Stromal cell of bone marrow (primary cell): ENCODE measurements around the gene ABT1.

Source experiments
- DNase-seq: peaks from one replicate; pipeline ENCODE4 v3.0.0-alpha.2; 2012; ENCODE audit warnings: low read depth

Gene ABT1

GRCh38 chr6:26575494-26575939, 21.2 kb upstream of the ABT1 start:
- DNase-seq, result no peak

DNA sequence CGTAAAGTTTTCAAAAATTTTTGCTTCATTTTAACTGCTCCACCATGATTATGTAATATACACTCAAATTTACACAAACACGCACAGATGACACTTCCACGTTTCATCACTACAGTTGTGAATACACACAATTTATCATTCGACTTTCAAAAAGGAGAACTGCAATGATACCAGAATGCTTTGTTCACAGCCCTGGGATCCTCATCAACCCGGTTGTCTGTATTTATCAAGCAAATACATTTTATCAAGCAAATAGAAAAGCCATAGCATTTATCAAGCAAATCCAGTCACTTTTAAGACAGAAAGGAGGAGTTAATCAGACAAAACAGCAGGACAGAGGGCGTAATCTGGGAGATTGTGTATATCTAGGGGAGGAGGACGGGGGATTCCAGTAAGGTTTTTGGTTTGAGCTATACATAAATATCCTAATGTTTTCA, 20.3 kb upstream of the ABT1 start:
- no peak for DNase-seq

GRCh38 chr6:26576929-26577719, 19.6 kb upstream of the ABT1 start:
- no peak for DNase-seq

GRCh38 chr6:26577720-26578072, 19.1 kb upstream of the ABT1 start:
- DNase-seq, result no peak

DNA sequence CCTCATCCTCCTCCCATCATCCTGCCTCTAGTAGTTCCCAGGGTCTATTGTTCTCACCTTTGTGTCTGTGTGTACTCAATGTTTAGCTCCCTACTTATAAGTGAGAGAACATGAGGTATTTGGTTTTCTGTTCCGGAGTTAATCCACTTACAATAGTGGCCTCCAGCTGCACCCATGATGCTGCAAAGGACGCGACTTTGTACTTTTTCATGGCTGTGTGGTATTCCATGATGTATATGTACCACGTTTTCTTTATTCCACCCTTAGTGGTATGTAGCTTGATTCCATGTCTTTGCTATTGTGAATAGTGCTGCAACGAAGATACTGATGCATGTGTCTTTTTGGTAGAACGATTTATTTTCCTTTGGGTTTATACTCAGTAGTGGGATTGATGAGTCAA, 18.5 kb upstream of the ABT1 start:
- DNase-seq, result no peak

DNA sequence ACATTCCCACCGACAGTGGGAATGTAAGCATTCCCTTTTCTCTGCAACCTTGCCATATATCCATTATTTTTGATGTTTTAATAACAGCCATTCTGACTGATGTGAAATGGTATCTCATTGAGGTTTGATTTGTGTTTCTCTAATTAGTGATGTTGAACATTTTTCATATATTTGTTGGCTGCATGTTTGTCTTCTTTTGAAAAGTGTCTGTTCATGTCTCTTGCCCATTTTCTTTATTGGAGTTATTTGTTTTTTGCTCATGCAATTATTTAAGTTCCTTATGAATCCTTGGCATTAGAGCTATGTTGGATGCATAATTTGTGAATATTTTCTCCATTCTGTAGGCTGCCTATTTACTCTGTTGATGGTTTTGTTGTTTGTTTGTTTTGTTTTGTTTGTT, 18.0 kb upstream of the ABT1 start:
- DNase-seq, result no peak

DNA sequence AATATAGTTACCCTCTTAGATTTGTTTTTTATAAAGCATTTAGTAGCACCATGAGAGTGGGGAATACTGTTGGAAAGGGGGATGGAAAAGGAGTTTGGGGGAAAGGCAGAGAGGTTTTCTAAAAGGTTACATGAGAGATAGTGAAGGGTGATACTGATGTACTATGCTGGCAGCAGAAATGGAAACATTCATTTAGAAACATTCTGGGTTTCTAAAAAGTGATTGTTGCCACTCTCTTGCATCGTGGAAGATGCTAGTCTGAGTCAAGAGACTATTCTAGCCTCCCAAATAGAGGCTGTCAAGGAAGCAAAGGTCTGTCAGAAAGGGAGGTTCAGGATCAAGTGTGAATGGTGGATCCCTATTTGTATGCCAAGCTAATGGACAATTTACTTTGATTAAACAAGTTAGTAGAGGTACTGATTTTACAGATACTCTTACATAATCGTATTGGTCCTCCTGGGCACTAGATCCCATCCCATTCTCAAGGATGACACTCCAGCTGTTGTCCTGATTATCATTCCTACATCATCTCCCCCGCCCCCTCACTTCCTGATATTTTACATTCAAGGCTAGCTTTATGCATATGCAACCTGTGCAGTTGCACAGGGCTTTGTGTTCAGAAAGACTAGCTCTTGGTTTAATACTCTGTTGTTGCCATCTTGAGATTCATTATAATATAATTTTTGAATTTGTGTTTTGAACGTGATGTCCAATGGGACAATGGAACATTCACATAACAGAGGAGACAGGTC, 15.4 kb upstream of the ABT1 start:
- no peak for DNase-seq

- DNase-seq, result no peak
These were observed 7.8 kb upstream of the ABT1 start for GRCh38 chr6:26588965-26589364.

- no peak for DNase-seq
These were observed 4.1 kb upstream of the ABT1 start for GRCh38 chr6:26592649-26593048.

DNA sequence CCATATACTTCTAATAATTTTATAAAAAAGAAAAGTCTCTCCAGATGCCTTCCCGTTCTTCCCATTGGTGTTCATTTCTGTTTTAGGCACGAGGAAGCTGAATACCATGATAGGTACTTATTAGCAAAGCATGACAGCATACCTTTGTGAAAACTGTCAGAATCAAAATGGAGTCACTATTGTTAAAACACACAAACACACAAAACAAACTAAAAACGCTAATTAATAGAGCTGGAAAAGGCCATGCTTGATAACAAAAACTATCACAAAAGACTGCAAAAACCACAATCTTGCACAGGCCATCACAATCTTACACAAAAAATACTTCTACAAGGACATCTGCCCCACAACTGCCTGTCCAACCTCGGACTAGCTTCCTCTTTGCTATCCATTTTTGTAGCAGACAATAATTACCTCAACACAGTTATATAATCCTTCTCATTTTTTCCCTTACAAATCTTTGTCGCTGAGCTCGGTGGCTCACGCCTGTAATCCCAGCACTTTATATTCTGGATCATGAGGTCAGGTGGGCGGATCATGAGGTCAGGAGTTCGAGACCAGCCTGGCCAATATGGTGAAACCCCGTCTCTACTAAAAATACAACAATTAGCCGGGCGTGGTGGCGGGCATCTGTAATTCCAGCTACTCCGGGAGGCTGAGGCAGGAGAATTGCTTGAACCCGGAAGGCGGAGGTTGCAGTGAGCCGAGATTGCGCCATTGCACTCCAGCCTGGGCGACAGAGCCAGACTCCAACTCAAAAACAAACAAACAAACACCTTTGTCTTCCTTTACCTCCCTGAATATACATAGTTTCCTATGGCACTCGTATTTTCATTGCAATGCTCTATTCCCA, 3.2 kb upstream of the ABT1 start:
- DNase-seq, result no peak

GRCh38 chr6:26594131-26594498, 2.6 kb upstream of the ABT1 start:
- no peak for DNase-seq

DNA sequence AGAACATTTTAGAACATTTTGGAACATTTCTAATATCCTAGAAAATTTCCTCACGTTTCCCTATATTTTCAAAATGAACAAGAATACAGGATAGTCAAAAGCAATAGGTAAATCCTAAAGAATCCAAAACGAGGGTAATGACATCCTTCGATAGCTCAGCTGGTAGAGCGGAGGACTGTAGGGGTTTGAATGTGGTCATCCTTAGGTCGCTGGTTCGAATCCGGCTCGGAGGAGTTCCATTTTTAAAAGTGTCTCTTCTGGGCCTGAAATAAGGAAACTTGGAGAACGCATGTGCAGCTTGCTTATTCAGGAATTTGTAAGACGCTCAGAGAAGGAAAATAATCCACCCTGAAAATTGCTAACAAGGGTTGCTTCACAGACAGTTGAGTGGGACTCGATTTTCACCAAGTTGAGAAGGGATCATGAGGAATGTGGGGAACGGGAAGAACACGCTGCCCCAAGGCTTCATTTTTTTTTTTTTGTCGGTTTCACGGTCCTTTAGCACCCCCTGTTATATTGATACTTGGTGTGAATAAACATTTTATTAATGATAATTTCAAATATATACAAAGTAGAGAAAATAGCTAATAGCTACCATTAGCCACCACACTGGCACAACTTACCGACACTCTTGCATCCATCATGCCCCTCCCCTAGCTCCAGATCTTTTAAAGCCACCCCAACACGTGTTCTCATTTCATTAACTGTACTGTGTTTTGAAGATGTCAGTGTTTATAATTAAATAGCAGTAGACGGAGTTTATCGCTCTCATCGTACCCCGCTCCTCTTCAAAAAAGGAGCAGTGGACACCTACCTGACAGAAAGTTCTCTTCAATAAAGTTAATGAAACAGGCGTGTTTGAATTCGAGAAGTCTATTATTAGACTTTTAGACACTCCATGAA, 1.8 kb upstream of the ABT1 start:
- DNase-seq, result peak; percentile 35

DNA sequence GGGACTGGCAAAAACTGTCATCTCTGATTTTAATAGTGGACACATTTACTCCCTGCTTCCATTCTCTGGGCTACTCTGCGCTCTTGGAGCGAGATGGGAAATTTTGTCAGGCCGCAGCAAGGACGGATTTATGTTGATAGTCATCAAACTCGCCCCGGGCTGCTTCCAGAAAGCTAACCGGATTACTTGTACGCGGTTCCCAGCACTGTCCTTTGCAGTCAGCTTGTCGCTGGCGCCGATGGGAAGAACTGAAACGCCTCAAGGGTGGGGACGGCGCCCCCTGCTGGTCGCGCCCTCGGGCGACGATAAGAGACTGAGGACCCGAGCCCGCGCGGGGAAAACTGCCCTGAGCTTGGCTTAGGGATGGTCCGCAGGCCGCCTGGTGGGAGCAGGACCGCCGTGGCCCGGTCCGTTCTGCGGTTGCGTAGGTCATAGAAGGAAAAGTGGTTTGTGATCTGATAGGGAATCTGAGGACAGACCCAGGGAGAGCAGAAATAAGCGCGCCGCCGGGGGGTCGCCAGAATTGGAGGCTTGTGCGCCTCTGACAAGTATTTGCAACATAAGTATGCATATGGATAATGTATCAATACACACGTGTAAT, 984 bp upstream of the ABT1 start:
- peak; percentile 74 for DNase-seq

GRCh38 chr6:26597389-26597766, 625 bp downstream of the ABT1 start:
- DNase-seq, result no peak

GRCh38 chr6:26597821-26598220, 1.1 kb downstream of the ABT1 start:
- DNase-seq, result no peak

GRCh38 chr6:26598267-26598666, 1.5 kb downstream of the ABT1 start:
- DNase-seq, result no peak

GRCh38 chr6:26599134-26599533, 2.4 kb downstream of the ABT1 start:
- DNase-seq, result no peak

GRCh38 chr6:26599591-26599990, 2.8 kb downstream of the ABT1 start:
- no peak for DNase-seq

DNA sequence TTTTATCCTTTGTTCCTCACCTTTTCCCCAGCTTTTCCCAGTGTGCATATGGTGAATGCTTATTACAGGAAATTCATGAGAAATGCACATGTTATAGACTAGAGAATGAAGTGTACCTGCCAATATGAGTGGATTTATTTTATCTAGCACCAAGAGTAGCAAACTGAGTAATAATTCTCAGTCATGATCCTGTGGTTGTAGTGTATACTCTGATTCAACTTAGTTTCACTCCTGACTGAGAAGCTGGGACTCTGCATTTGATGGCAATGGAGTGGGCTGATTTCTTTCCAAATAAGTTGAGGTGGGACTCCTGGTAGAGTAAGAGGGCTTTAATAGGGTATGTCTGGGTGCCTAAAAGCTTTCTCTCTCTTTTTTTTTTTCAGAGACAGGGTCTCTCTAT, 4.0 kb downstream of the ABT1 start:
- no peak for DNase-seq

DNA sequence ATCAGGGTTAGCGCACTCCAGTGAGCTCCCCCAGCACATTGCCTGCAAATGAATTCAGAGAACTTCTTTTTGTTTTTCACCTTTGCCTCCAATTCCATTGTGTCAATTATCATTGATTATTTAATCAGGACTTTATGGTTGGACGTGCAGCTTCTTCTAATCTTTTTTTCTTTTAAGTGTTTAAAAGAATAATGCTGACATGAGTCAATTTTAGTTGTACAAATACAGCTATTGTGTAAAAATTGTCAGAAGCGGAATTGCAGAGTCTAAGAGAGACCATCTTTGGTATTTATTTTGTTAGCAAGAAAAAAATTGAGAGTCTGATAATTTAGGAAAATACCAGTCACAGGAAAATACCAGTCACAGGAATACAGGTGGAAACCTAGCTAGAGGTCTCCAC, 5.5 kb downstream of the ABT1 start:
- DNase-seq, result no peak

DNA sequence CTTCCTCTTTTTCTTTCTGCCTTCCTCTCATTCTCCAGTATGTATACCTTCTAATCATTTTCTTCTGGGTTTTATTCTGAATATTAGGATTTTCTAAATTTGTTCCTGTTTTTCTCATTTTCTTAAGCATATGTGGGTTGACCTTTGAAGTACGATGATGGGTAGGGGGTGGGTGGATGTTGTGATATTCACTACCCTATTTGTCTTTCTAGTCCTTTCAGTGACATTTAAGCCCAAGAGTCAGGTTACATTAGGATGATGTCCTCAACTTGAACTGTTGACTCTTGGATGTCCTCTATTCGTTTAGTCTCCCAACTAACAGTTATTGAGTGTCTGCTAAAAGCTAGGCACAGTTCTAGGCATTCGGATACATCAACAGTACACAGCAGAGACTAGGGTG, 7.3 kb downstream of the ABT1 start:
- no peak for DNase-seq
